HepG2 (cell line): ENCODE data around the gene INTS15. TPM values are rescaled to one million over a fixed set of nuclear protein-coding genes. Genes with fewer than 3 reads are reported as not detected.

Source experiments
- ATRX ChIP-seq: sonication (generic); formaldehyde crosslinking; IDR thresholded peaks from 2 replicates; pipeline ENCODE4 v1.4.0; 2020; ENCODE audit warnings: missing genetic modification reagents, borderline replicate concordance
- BRCA1 ChIP-seq: sonication (generic); formaldehyde crosslinking; IDR thresholded peaks from 2 replicates; pipeline ENCODE4 v1.4.0; 2020; ENCODE audit warnings: missing genetic modification reagents
- CREB1 ChIP-seq, 2 experiments: fragments of 450-650 bp in 1 of 2; IDR thresholded peaks; 2 replicates each; pipeline ENCODE4 v1.6.1; 2016 to 2017; ENCODE audit warnings: control low read depth in 1 of 2, mild to moderate bottlenecking in 1 of 2, missing compliant biosample characterization in 1 of 2, missing genetic modification characterization in 1 of 2
- ERF ChIP-seq: IDR thresholded peaks from 2 replicates; pipeline ENCODE4 v1.6.1; 2018; ENCODE audit warnings: missing biosample characterization, missing genetic modification reagents
- HCFC1 ChIP-seq: fragments of 150-350 bp; IDR thresholded peaks from 2 replicates; pipeline ENCODE4 v1.6.1; 2014; ENCODE audit warnings: low read depth, low read length
- HIC2 ChIP-seq: sonication (generic); formaldehyde crosslinking; IDR thresholded peaks from 2 replicates; pipeline ENCODE4 v1.9.0; 2022; ENCODE audit warnings: low read depth, missing genetic modification reagents
- JDP2 ChIP-seq: sonication (generic); formaldehyde crosslinking; IDR thresholded peaks from 2 replicates; pipeline ENCODE4 v1.8.1; 2022; ENCODE audit warnings: missing genetic modification reagents, borderline replicate concordance
- KDM3A ChIP-seq: IDR thresholded peaks from 2 replicates; pipeline ENCODE4 v1.6.1; 2018; ENCODE audit warnings: low read depth, missing compliant biosample characterization
- KLF13 ChIP-seq: sonication (generic); formaldehyde crosslinking; IDR thresholded peaks from 2 replicates; pipeline ENCODE4 v1.4.0; 2020; ENCODE audit warnings: mild to moderate bottlenecking, missing genetic modification reagents
- MEIS1 ChIP-seq: sonication (generic); formaldehyde crosslinking; IDR thresholded peaks from 2 replicates; pipeline ENCODE4 v1.9.0; 2021; ENCODE audit warnings: mild to moderate bottlenecking, missing genetic modification reagents, moderate library complexity, borderline replicate concordance
- NR0B2 ChIP-seq: sonication (generic); formaldehyde crosslinking; IDR thresholded peaks from 2 replicates; pipeline ENCODE4 v1.4.0; 2020; ENCODE audit warnings: mild to moderate bottlenecking, missing genetic modification reagents
- NRL ChIP-seq: sonication (generic); formaldehyde crosslinking; IDR thresholded peaks from 2 replicates; pipeline ENCODE4 v1.5.0; 2020; ENCODE audit warnings: missing genetic modification reagents, mild to moderate bottlenecking, moderate library complexity, borderline replicate concordance
- SALL1 ChIP-seq: sonication (generic); formaldehyde crosslinking; IDR thresholded peaks from 2 replicates; pipeline ENCODE4 v1.8.0; 2022; ENCODE audit warnings: mild to moderate bottlenecking, missing genetic modification reagents
- SCMH1 ChIP-seq: sonication (generic); formaldehyde crosslinking; IDR thresholded peaks from 2 replicates; pipeline ENCODE4 v1.9.0; 2021; ENCODE audit warnings: missing genetic modification reagents, mild to moderate bottlenecking, borderline replicate concordance
- SRSF4 ChIP-seq: fragments of 200-400 bp; formaldehyde crosslinking; IDR thresholded peaks from one replicate; pipeline ENCODE4 v1.6.1; 2018; ENCODE audit warnings: mild to moderate bottlenecking, low read depth, low read length, moderate library complexity; ENCODE audit not compliant: poor library complexity, severe bottlenecking
- STAT5B ChIP-seq: sonication (generic); formaldehyde crosslinking; IDR thresholded peaks from 2 replicates; pipeline ENCODE4 v1.4.0; 2020; ENCODE audit warnings: missing genetic modification reagents
- TEF ChIP-seq: sonication (generic); formaldehyde crosslinking; IDR thresholded peaks from 2 replicates; pipeline ENCODE4 v1.5.0; 2020; ENCODE audit warnings: missing genetic modification reagents
- ZBTB7B ChIP-seq: sonication (generic); formaldehyde crosslinking; IDR thresholded peaks from 2 replicates; pipeline ENCODE4 v1.4.0; 2020; ENCODE audit warnings: missing genetic modification reagents
- ZFP91 ChIP-seq: sonication (generic); formaldehyde crosslinking; IDR thresholded peaks from 2 replicates; pipeline ENCODE4 v1.9.0; 2022; ENCODE audit warnings: missing genetic modification reagents, mild to moderate bottlenecking, borderline replicate concordance
- ZNF235 ChIP-seq: sonication (generic); formaldehyde crosslinking; IDR thresholded peaks from 2 replicates; pipeline ENCODE4 v1.8.1; 2023; ENCODE audit warnings: mild to moderate bottlenecking, missing genetic modification reagents, borderline replicate concordance
- ZNF275 ChIP-seq: sonication (generic); formaldehyde crosslinking; IDR thresholded peaks from 2 replicates; pipeline ENCODE4 v1.8.0; 2022; ENCODE audit warnings: missing genetic modification reagents, mild to moderate bottlenecking, inconsistent platforms, borderline replicate concordance
- ZNF335 ChIP-seq: sonication (generic); formaldehyde crosslinking; IDR thresholded peaks from 2 replicates; pipeline ENCODE4 v1.4.0; 2020; ENCODE audit warnings: missing genetic modification reagents
- ZNF552 ChIP-seq: sonication (generic); formaldehyde crosslinking; IDR thresholded peaks from 2 replicates; pipeline ENCODE4 v1.9.0; 2022; ENCODE audit warnings: missing genetic modification reagents, mild to moderate bottlenecking, borderline replicate concordance
- polyA plus RNA-seq, 8 experiments: library from polyadenylated mRNA; depleted of rRNA in 3 of 8; stranded (reverse) in 7 of 8; unstranded in 1 of 8; fragments of >200 nt; fragmentation: Illumina TruSeq in 4 of 8; extraction: Trizol in 4 of 8; gene quantifications; 2 replicates each; pipeline versions ENCODE4 v1.2.1 to v1.2.3, GENCODE V29; 2011 to 2016; ENCODE audit warnings: low read depth in 4 of 8, missing spikeins in 1 of 8, mixed read lengths in 1 of 8; ENCODE audit not compliant: insufficient read depth in 1 of 8
- total RNA-seq, 5 experiments: library from RNA; depleted of rRNA; stranded (reverse); fragments of >200 nt; fragmentation: Illumina TruSeq; extraction: Trizol; gene quantifications; 2 replicates each; pipeline ENCODE4 v1.2.3, GENCODE V29; 2016; ENCODE audit warnings: low read depth in 1 of 5

Gene INTS15
- total and polyA plus RNA-seq, 2 of the 13 experiments (the other 11 are each of a cell fraction or from before 2014, with no cell fraction given) = 16.3 to 25.7 TPM

- TF ChIP-seq ZNF275 (CRISPR knock-in tag) = peak; percentile 87; the same call in 1 of the 2 replicates
- no peak for TF ChIP-seq ZNF335 (CRISPR knock-in tag)
- TF ChIP-seq ATRX (CRISPR knock-in tag) = no peak
- no peak for TF ChIP-seq STAT5B
- no peak for TF ChIP-seq NRL (CRISPR knock-in tag)
- no peak for TF ChIP-seq SRSF4
- TF ChIP-seq ZFP91 (CRISPR knock-in tag) = peak; percentile 72
- TF ChIP-seq CREB1 (IDR thresholded peaks at IDR 0.05) = peak; percentile 86
- peak; percentile 90 for TF ChIP-seq CREB1 (CRISPR knock-in tag; IDR thresholded peaks at IDR 0.05)
- no peak; the same call in 1 of the 2 replicates for TF ChIP-seq BRCA1
- 0 out of 2 replicates have a peak, but pooled peaks have one; percentile 47 for TF ChIP-seq NR0B2 (CRISPR knock-in tag)
- 0 out of 2 replicates have a peak, but pooled peaks have one; percentile 26 for TF ChIP-seq ZNF235 (CRISPR knock-in tag)
- no peak for TF ChIP-seq TEF (CRISPR knock-in tag)
- no peak for TF ChIP-seq HIC2
- TF ChIP-seq ZBTB7B (CRISPR knock-in tag) = peak; percentile 46; the same call in 1 of the 2 replicates
- peak; percentile 77; the same call in 1 of the 2 replicates for TF ChIP-seq SALL1
- no peak for TF ChIP-seq SCMH1 (CRISPR knock-in tag)
- no peak for TF ChIP-seq ZNF552 (CRISPR knock-in tag)
- no peak for TF ChIP-seq JDP2 (CRISPR knock-in tag)
- TF ChIP-seq MEIS1 (CRISPR knock-in tag) = no peak
- TF ChIP-seq HCFC1 = no peak
- TF ChIP-seq ERF (CRISPR knock-in tag) = peak; percentile 86
- 0 out of 2 replicates have a peak, but pooled peaks have one; percentile 50 for TF ChIP-seq KDM3A (CRISPR knock-in tag)
- no peak for TF ChIP-seq KLF13 (CRISPR knock-in tag)
Observed at GRCh38 chr7:6577369-6578113, 12.3 kb upstream of the INTS15 start, which contains the start of gene ZDHHC4 (continued).
